HuH-7 (cell line): Measurements from ENCODE around the gene SOCS2.
"Not testable (repeated sequence)": the region's sequence is repeated elsewhere in the genome, so short reads cannot be mapped to it uniquely, and the experiment has no call there.

Experiments used
- DNase-seq: peaks from one replicate; pipeline ENCODE4 v3.0.0; 2011; ENCODE audit warnings: low spot score

Gene SOCS2

GRCh38 chr12:93593843-93594242 lies 21.4 kb downstream of the SOCS2 start:
- DNase-seq, result no peak

- DNase-seq, result no peak
Observed at GRCh38 chr12:93594766-93595311, 22.4 kb downstream of the SOCS2 start.

GRCh38 chr12:93595351-93595750 lies 22.9 kb downstream of the SOCS2 start:
- DNase-seq, result no peak

GRCh38 chr12:93597608-93598007 lies 25.1 kb downstream of the SOCS2 start:
- no peak for DNase-seq

GRCh38 chr12:93599192-93599591 lies 26.7 kb downstream of the SOCS2 start:
- no peak for DNase-seq

- DNase-seq, result no peak
Observed at GRCh38 chr12:93601591-93601990, 29.1 kb downstream of the SOCS2 start.

- DNase-seq, result no peak
Observed at GRCh38 chr12:93602897-93603668, 30.6 kb downstream of the SOCS2 start.

GRCh38 chr12:93603762-93604161 lies 31.3 kb downstream of the SOCS2 start:
- DNase-seq, result no peak

- no peak for DNase-seq
Observed at GRCh38 chr12:93608313-93608712, 35.8 kb downstream of the SOCS2 start.

- DNase-seq, result no peak
Observed at GRCh38 chr12:93609281-93610192, 37.1 kb downstream of the SOCS2 start.

GRCh38 chr12:93612776-93613175 lies 40.3 kb downstream of the SOCS2 start:
- DNase-seq, result no peak

- DNase-seq, result no peak
Observed at GRCh38 chr12:93614917-93615596, 42.6 kb downstream of the SOCS2 start.

GRCh38 chr12:93616584-93617101 lies 44.2 kb downstream of the SOCS2 start:
- DNase-seq, result no peak

- DNase-seq, result no peak
Observed at GRCh38 chr12:93618891-93619410, 46.5 kb downstream of the SOCS2 start.

GRCh38 chr12:93621986-93622385 lies 49.5 kb downstream of the SOCS2 start:
- no peak for DNase-seq

- DNase-seq, result no peak
Observed at GRCh38 chr12:93622485-93622884, 50.0 kb downstream of the SOCS2 start.

- no peak for DNase-seq
Observed at GRCh38 chr12:93624595-93625294, 52.3 kb downstream of the SOCS2 start.

GRCh38 chr12:93625295-93625645 lies 52.8 kb downstream of the SOCS2 start:
- DNase-seq, result not testable (repeated sequence)

GRCh38 chr12:93626160-93626559 lies 53.7 kb downstream of the SOCS2 start:
- DNase-seq, result no peak
